ENCODE data around the gene C16orf92. TPM values are rescaled to one million over a fixed set of nuclear protein-coding genes. Genes with fewer than 3 reads are reported as not detected.

The C16orf92 gene
- total RNA-seq, 1 experiment from 2014 or later, result not detected

DNA sequence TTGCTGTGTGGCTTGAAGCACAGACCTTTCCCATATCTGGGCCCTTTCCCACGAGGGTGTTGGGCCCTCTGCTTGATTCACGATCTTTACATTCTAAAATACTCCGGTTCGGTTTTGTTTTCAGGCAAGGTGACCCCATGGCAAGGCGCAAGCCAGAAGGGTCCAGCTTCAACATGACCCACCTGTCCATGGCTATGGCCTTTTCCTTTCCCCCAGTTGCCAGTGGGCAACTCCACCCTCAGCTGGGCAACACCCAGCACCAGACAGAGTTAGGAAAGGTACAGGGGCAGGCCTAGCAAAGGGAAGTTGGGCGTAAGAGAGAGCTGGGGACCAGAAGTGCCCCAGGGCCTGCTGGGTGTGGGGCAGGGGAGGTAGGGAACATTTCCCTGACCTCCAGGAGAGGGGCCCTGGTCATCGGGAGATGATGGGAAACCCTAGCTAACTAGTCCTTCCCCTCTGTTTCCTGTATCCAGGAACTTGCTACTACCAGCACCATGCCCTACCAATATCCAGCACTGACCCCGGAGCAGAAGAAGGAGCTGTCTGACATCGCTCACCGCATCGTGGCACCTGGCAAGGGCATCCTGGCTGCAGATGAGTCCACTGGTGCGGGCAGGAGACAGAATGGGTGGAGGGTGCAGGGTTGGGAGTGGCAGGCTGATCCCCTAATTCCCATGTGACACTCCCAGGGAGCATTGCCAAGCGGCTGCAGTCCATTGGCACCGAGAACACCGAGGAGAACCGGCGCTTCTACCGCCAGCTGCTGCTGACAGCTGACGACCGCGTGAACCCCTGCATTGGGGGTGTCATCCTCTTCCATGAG, 44.0 kb downstream of the C16orf92 start:
- CTCF ChIA-PET, result interaction anchor here (4.4 kb wide), 1 partner anchor 25 kb away, joined by 28 read pairs; the partner anchor contains the start of gene TBX6
- H3K4me2 ChIP-seq (ENCODE audit: low read length), result peak overlapping the region; percentile 95
- H3K79me2 ChIP-seq (ENCODE audit: insufficient read depth, low read length), result peaks cover 61% of the 10 kb centered on the region

DNA sequence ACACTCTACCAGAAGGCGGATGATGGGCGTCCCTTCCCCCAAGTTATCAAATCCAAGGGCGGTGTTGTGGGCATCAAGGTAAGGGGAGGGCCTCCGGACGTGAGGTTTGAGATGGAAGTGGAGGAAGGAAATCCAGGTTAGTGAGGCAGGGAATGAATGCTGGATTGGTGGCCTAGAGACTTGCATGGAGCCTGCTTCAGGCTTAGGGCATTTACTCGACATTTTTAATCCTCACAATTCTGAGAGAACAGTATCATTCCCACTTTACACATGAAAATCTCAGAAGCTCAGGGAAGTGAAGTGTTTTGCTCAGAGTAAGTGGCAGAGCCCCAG, 44.6 kb downstream of the C16orf92 start:
- peaks cover 12% of the 10 kb centered on the region; the same call in 1 of the 2 replicates for H4K20me1 ChIP-seq (ENCODE audit: insufficient read depth)
- H3K9me2 ChIP-seq (ENCODE audit: insufficient read depth), result no peaks in the 10 kb centered on the region
- CTCF ChIA-PET, result interaction anchor here (4.4 kb wide), 1 partner anchor 25 kb away, joined by 28 read pairs; the partner anchor contains the start of gene TBX6
- intact Hi-C loops (cut with micrococcal nuclease), result no loop called here
- POLR2A ChIA-PET, result interaction anchor here (2.7 kb wide), 1 partner anchor 23 kb away, joined by 10 read pairs; the partner anchor contains the start of gene TBX6
- peak overlapping the region; percentile 100 for H3K27ac ChIP-seq (ENCODE audit: low read depth, low read length)
- H3K9me3 ChIP-seq (ENCODE audit: control insufficient read depth in 1 of 2, insufficient read depth in 1 of 2, low read depth in 1 of 2, low read length in 2 of 2), result no peaks in the 10 kb centered on the region
- DNase-seq (ENCODE audit: low read depth, low spot score), result no peak
- no TSS peak for BruUV-seq (replicated peaks)
- peaks cover 28 to 60% of the 10 kb centered on the region in 2 experiments for H3K36me3 ChIP-seq (ENCODE audit: control insufficient read depth in 1 of 2, insufficient read depth in 2 of 2, low read length in 2 of 2)
- peak overlapping the region; percentile 98 for H3K4me3 ChIP-seq (replicated peaks in 1 of 2; ENCODE audit: low read depth in 1 of 2, low read length in 2 of 2)
- H3K9ac ChIP-seq (ENCODE audit: low read length), result peak overlapping the region; percentile 99; the same call in 1 of the 2 replicates
- no peak overlapping the region for H2AFZ ChIP-seq (ENCODE audit: low read depth, low read length, poor library complexity, severe bottlenecking)
- H3K27me3 ChIP-seq (ENCODE audit: insufficient read depth, low read length), result no peaks in the 10 kb centered on the region
- H3K4me2 ChIP-seq (ENCODE audit: low read length), result peak overlapping the region; percentile 95
- H3K4me1 ChIP-seq (ENCODE audit: control insufficient read depth in 1 of 2, insufficient read depth in 2 of 2, low read length in 2 of 2), result peaks cover 18 to 42% of the 10 kb centered on the region in 2 experiments
- RAD21 ChIA-PET (ENCODE audit: low non-redundant PET in 1 of 2, low total read pairs in 2 of 2, uncharacterized antibody in 2 of 2, unreplicated experiment in 2 of 2), result no interaction called here
- TF ChIP-seq SIN3A (IDR thresholded peaks at IDR 0.05; ENCODE audit: low read depth), result no peak
- no peak for TF ChIP-seq RAD21 (IDR thresholded peaks at IDR 0.05; ENCODE audit: low read depth)
- no peak for TF ChIP-seq TCF7L2 (IDR thresholded peaks at IDR 0.05; ENCODE audit: borderline replicate concordance, extremely low read depth, insufficient read depth, insufficient read length)
- TF ChIP-seq, protein P1, sequence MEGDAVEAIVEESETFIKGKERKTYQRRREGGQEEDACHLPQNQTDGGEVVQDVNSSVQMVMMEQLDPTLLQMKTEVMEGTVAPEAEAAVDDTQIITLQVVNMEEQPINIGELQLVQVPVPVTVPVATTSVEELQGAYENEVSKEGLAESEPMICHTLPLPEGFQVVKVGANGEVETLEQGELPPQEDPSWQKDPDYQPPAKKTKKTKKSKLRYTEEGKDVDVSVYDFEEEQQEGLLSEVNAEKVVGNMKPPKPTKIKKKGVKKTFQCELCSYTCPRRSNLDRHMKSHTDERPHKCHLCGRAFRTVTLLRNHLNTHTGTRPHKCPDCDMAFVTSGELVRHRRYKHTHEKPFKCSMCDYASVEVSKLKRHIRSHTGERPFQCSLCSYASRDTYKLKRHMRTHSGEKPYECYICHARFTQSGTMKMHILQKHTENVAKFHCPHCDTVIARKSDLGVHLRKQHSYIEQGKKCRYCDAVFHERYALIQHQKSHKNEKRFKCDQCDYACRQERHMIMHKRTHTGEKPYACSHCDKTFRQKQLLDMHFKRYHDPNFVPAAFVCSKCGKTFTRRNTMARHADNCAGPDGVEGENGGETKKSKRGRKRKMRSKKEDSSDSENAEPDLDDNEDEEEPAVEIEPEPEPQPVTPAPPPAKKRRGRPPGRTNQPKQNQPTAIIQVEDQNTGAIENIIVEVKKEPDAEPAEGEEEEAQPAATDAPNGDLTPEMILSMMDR (IDR thresholded peaks at IDR 0.05 in 2 of 3, conservative IDR thresholded peaks at IDR 0.05 in 1 of 3; ENCODE audit: borderline replicate concordance in 1 of 3, insufficient read depth in 1 of 3, low read depth in 2 of 3, low read length in 2 of 3), result no peak
- TF ChIP-seq, protein P2, sequence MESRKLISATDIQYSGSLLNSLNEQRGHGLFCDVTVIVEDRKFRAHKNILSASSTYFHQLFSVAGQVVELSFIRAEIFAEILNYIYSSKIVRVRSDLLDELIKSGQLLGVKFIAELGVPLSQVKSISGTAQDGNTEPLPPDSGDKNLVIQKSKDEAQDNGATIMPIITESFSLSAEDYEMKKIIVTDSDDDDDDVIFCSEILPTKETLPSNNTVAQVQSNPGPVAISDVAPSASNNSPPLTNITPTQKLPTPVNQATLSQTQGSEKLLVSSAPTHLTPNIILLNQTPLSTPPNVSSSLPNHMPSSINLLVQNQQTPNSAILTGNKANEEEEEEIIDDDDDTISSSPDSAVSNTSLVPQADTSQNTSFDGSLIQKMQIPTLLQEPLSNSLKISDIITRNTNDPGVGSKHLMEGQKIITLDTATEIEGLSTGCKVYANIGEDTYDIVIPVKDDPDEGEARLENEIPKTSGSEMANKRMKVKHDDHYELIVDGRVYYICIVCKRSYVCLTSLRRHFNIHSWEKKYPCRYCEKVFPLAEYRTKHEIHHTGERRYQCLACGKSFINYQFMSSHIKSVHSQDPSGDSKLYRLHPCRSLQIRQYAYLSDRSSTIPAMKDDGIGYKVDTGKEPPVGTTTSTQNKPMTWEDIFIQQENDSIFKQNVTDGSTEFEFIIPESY (IDR thresholded peaks at IDR 0.05; ENCODE audit: extremely low read depth, insufficient replicate concordance, low read length), result no peak
- TF ChIP-seq EZH2 (IDR thresholded peaks at IDR 0.05), result no peak
- no peak for TF ChIP-seq ELF1 (IDR thresholded peaks at IDR 0.05; ENCODE audit: borderline replicate concordance, low read depth)
- TF ChIP-seq FOSL1 (IDR thresholded peaks at IDR 0.05; ENCODE audit: low read depth), result no peak
- TF ChIP-seq, protein P3, sequence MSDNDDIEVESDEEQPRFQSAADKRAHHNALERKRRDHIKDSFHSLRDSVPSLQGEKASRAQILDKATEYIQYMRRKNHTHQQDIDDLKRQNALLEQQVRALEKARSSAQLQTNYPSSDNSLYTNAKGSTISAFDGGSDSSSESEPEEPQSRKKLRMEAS (IDR thresholded peaks at IDR 0.05), result no peak
- no peak for ATAC-seq
- peaks cover 61% of the 10 kb centered on the region for H3K79me2 ChIP-seq (ENCODE audit: insufficient read depth, low read length)

More for the DNA sequence above, 44.0 kb downstream of the C16orf92 start:
- Histone ChIP-seq H4K20me1 (ENCODE audit: insufficient read depth) (peaks cover 12% of the 10 kb centered on the region; the same call in 1 of the 2 replicates), H2AFZ (ENCODE audit: low read depth, low read length, poor library complexity, severe bottlenecking) (no peak overlapping the region), H3K9me3 (ENCODE audit: control insufficient read depth in 1 of 2, insufficient read depth in 1 of 2, low read depth in 1 of 2, low read length in 2 of 2) (no peaks in the 10 kb centered on the region), H3K27ac (ENCODE audit: low read depth, low read length) (peak overlapping the region; percentile 100), H3K4me1 (ENCODE audit: control insufficient read depth in 1 of 2, insufficient read depth in 2 of 2, low read length in 2 of 2) (peaks cover 18 to 42% of the 10 kb centered on the region in 2 experiments), H3K27me3 (ENCODE audit: insufficient read depth, low read length) (no peaks in the 10 kb centered on the region), H3K4me3 (replicated peaks in 1 of 2; ENCODE audit: low read depth in 1 of 2, low read length in 2 of 2) (peak overlapping the region; percentile 98), H3K9ac (ENCODE audit: low read length) (peak overlapping the region; percentile 99), H3K36me3 (ENCODE audit: control insufficient read depth in 1 of 2, insufficient read depth in 2 of 2, low read length in 2 of 2) (peaks cover 28 to 57% of the 10 kb centered on the region in 2 experiments), H3K9me2 (ENCODE audit: insufficient read depth) (no peaks in the 10 kb centered on the region)
- intact Hi-C loops (cut with micrococcal nuclease), result no loop called here
- DNase-seq (ENCODE audit: low read depth, low spot score) (no peak), ATAC-seq (no peak)
- ChIA-PET POLR2A (interaction anchor here (2.7 kb wide), 1 partner anchor 24 kb away, joined by 10 read pairs; the partner anchor contains the start of gene TBX6), RAD21 (ENCODE audit: low non-redundant PET in 1 of 2, low total read pairs in 2 of 2, uncharacterized antibody in 2 of 2, unreplicated experiment in 2 of 2) (interaction anchor here in 1 of 2 experiments (0.6 kb wide), 1 partner anchor 22 kb away, joined by 3 read pairs; no protein-coding TSS in a partner anchor)
- TF ChIP-seq FOSL1 (IDR thresholded peaks at IDR 0.05; ENCODE audit: low read depth) (no peak), POLR2AphosphoS5 (IDR thresholded peaks at IDR 0.05; ENCODE audit: low read depth, low read length) (peak; percentile 17)
- no TSS peak for BruUV-seq (replicated peaks)
